Astrocyte of the cerebellum (primary cell): ENCODE measurements around the gene FSHB.

Source experiments
- DNase-seq: peaks from one replicate; pipeline ENCODE4 v3.0.0-alpha.2; 2011; ENCODE audit warnings: low read depth
- H3K4me3 ChIP-seq: 2 replicates; pipeline ENCODE4 v1.5.1; 2011; ENCODE audit warnings: mild to moderate bottlenecking, low read depth, low read length, moderate library complexity
- CTCF ChIP-seq: IDR thresholded peaks from 2 replicates; pipeline ENCODE4 v1.5.1; 2012; ENCODE audit warnings: low read length, low read depth, moderate library complexity, mild to moderate bottlenecking; ENCODE audit errors: missing control alignments
- in situ Hi-C: cut with HindIII; loops from 2 replicates; pipeline ENCODE4 v1.10.0; 2017; ENCODE audit warnings: low sequenced_read_pairs

FSHB gene

GRCh38 chr11:30281476-30282288 is 50.9 kb downstream of the FSHB start:
- no peak for TF ChIP-seq CTCF
- no peak overlapping the region for H3K4me3 ChIP-seq
- in situ Hi-C loops = no loop called here
- DNase-seq = no peak

- DNase-seq = no peak
- TF ChIP-seq CTCF = no peak
- H3K4me3 ChIP-seq = no peak overlapping the region
- in situ Hi-C loops = no loop called here
Measured at GRCh38 chr11:30282289-30282631, 51.4 kb downstream of the FSHB start.
